IPS DF 6.9 (cell line): Measurements from ENCODE around the gene TMEM114.
"Not testable (repeated sequence)": the region's sequence is repeated elsewhere in the genome, so short reads cannot be mapped to it uniquely, and the experiment has no call there.

Experiments used
- DNase-seq: peaks from one replicate; pipeline ENCODE4 v3.0.0-alpha.2; 2013; ENCODE audit warnings: low read depth, low spot score
- H3K27ac ChIP-seq: one replicate; pipeline ENCODE4 v1.5.1; 2013; ENCODE audit warnings: low read length, control low read depth
- H3K27me3 ChIP-seq: 2 replicates; pipeline ENCODE4 v1.6.1; 2013; ENCODE audit warnings: mild to moderate bottlenecking, low read length; ENCODE audit not compliant: control insufficient read depth, insufficient read depth
- H3K36me3 ChIP-seq: 2 replicates; pipeline ENCODE4 v1.6.1; 2013; ENCODE audit warnings: low read length; ENCODE audit not compliant: control insufficient read depth, insufficient read depth
- H3K4me1 ChIP-seq: 2 replicates; pipeline ENCODE4 v1.6.1; 2013; ENCODE audit warnings: low read length; ENCODE audit not compliant: control insufficient read depth, insufficient read depth
- H3K4me3 ChIP-seq: 2 replicates; pipeline ENCODE4 v1.5.1; 2013; ENCODE audit warnings: mild to moderate bottlenecking, low read length
- H3K9me3 ChIP-seq: 2 replicates; pipeline ENCODE4 v1.6.1; 2013; ENCODE audit warnings: low read length, inconsistent platforms; ENCODE audit not compliant: control insufficient read depth, insufficient read depth
- WGBS: extraction: QIAGEN DNeasy Blood & Tissue Kit; methylation state at CpG from one replicate; pipeline ENCODE4 v1.1.7; 2013; ENCODE audit warnings: mixed read lengths, missing lambda C conversion rate; ENCODE audit not compliant: insufficient read length, insufficient coverage; 5-methylcytosine and 5-hydroxymethylcytosine counted together

Gene TMEM114

GRCh38 chr16:8564934-8565345, 25.4 kb downstream of the TMEM114 start:
- H3K27ac ChIP-seq = no peak overlapping the region
- no peak overlapping the region for H3K4me3 ChIP-seq
- WGBS = no CpG with 5 or more reads among the region's 1 CpG
- H3K4me1 ChIP-seq = peaks cover 5% of the 10 kb centered on the region
- no peaks in the 10 kb centered on the region for H3K27me3 ChIP-seq
- DNase-seq = no peak
- H3K9me3 ChIP-seq = no peaks in the 10 kb centered on the region
- H3K36me3 ChIP-seq = no peaks in the 10 kb centered on the region

DNA sequence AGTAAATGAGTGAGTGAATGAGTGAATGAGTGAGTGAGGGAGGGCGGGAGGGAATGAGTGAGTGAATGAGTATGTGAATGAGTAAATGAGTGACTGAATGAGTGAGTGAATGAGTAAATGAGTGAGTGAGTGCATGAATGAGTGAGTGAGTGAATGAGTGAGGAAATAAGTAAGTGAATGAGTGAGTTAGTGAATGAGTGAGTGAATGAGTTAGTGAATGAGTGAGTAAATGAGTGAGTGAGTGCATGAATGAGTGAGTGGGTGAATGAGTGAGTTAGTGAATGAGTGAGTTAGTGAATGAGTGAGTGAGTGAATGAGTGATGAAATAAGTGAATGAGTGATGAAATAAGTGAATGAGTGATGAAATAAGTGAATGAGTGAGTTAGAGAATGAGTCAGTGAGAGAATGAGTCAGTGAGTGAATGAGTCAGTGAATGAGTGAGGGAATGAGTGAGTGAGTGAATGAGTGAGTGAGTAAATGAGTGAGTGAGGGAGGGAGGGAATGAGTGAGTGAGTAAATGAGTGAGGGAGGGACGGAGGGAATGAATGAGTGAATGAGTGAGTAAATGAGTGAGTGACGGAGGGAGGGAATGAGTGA, 26.3 kb downstream of the TMEM114 start:
- not testable (repeated sequence) for H3K27me3 ChIP-seq, H3K9me3 ChIP-seq, H3K4me3 ChIP-seq, DNase-seq, H3K36me3 ChIP-seq, H3K27ac ChIP-seq, H3K4me1 ChIP-seq
- WGBS = 100% methylated on average over 3 of the region's 3 CpGs

DNA sequence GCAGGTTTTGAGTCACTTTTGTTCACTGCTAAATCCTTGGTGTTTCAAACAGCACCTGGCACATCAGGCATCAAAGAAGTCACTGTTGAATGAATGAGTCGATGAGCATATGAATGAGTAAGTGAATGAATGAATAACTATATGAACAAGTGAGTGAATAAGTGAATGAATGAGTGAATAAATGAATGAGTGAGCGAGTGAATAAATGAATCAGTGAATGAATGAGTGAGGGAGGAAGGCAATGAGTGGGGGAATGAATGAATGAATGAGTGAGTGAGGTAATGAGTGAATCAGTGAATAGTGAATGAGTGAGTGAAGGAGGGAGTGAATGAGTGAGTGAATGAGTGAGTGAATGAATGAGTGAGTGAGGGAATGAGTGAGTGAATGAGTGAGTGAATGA, 28.8 kb downstream of the TMEM114 start:
- Histone ChIP-seq H3K27me3 (no peaks in the 10 kb centered on the region), H3K9me3 (no peaks in the 10 kb centered on the region), H3K4me1 (no peaks in the 10 kb centered on the region), H3K4me3 (no peak overlapping the region), H3K36me3 (no peaks in the 10 kb centered on the region), H3K27ac (no peak overlapping the region)
- DNase-seq = no peak
- WGBS = no CpG with 5 or more reads among the region's 2 CpGs

DNA sequence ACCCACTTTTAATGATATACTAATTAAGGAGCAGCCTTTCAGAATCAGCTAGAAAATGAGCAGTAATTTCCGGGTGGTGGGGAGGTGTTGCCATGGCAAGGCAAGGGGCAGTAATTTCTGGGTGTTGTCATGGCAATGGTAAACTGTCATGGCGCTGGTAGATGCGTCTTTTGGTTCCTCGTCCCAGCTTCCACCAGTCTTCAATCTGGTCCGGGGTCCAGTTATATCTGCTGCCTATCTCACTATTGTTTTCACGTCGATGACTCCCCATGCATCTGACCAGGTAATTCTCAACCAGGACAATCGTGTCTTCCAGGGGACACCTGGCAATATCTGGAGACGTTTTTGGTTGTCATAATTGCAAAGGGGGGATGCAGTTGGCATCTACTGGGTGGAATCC, 34.9 kb downstream of the TMEM114 start:
- DNase-seq = no peak
- Histone ChIP-seq H3K9me3 (no peaks in the 10 kb centered on the region; the same call in 1 of the 2 replicates), H3K27me3 (no peaks in the 10 kb centered on the region), H3K27ac (no peak overlapping the region), H3K36me3 (no peaks in the 10 kb centered on the region), H3K4me3 (no peak overlapping the region), H3K4me1 (no peaks in the 10 kb centered on the region)
- WGBS = no CpG with 5 or more reads among the region's 9 CpGs

DNA sequence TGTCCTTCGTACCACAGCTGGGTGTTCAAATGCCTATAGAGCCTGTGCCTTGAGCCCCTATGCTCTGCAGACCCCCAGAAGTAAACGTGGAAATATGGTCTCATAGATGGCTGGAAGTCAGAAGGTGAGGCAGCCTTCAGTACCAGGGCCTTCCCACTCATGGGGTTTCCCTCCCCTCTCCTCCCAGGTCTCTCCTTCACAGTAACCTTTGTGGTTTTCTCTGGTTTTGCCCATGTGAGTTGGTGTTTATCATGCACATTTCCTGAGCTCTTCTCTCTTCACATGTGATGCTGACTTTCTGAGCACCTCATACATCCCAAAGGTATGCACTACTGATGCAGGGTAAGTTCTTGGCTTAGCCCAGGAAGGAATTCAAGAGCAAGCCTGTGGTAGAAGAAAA, 35.4 kb downstream of the TMEM114 start:
- Histone ChIP-seq H3K36me3 (no peaks in the 10 kb centered on the region), H3K27me3 (no peaks in the 10 kb centered on the region), H3K4me1 (no peaks in the 10 kb centered on the region), H3K9me3 (no peaks in the 10 kb centered on the region; the same call in 1 of the 2 replicates), H3K27ac (no peak overlapping the region), H3K4me3 (no peak overlapping the region)
- DNase-seq = no peak
- no CpG with 5 or more reads among the region's 2 CpGs for WGBS

GRCh38 chr16:8554022-8554421, 36.3 kb downstream of the TMEM114 start:
- Histone ChIP-seq H3K27ac (no peak overlapping the region), H3K9me3 (no peaks in the 10 kb centered on the region; the same call in 1 of the 2 replicates), H3K27me3 (no peaks in the 10 kb centered on the region), H3K4me3 (no peak overlapping the region), H3K4me1 (no peaks in the 10 kb centered on the region), H3K36me3 (no peaks in the 10 kb centered on the region)
- no peak for DNase-seq
- no CpG with 5 or more reads among the region's 4 CpGs for whole genome bisulfite sequencing

DNA sequence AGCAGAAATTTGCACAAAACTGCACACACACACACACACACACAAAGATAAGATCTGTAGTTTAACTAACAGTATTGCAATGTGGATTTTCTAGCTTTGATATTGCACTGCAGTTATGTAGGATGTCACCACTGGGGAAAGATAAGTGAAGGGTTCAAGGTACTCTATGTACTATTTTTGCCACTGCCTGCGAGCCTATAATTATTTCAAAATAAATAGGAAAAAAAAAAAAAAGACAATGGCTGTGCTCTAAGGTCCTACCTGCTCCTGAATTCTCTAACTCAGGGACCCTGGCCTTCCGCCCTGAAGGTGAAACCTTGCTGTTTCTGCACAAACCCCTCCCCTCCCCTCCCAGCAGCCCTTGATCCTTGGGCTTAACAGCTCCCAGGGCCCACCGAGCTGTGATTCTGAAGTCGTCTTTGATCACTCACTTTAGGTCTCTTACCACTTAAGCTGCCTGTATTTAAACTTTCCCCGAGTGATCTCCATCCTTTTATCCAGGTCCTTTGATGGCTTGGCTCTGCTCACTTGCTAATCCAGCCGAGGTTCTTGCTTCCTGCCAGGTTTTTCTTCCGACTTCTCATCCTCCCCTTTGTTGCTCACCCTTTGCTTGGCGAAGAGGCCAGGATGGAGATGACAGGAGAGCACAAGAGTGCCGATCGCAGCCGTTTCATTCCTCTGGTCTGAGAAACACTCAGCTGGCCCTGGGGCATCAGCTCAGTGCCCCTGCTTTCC, 37.7 kb downstream of the TMEM114 start:
- H3K36me3 ChIP-seq = no peaks in the 10 kb centered on the region
- H3K9me3 ChIP-seq = no peaks in the 10 kb centered on the region; the same call in 1 of the 2 replicates
- H3K27ac ChIP-seq = no peak overlapping the region
- H3K4me3 ChIP-seq = no peak overlapping the region
- no CpG with 5 or more reads among the region's 11 CpGs for WGBS
- DNase-seq = no peak
- no peaks in the 10 kb centered on the region for H3K27me3 ChIP-seq
- H3K4me1 ChIP-seq = no peaks in the 10 kb centered on the region

- Histone ChIP-seq H3K9me3 (no peaks in the 10 kb centered on the region; the same call in 1 of the 2 replicates), H3K4me1 (no peaks in the 10 kb centered on the region), H3K27me3 (no peaks in the 10 kb centered on the region), H3K4me3 (no peak overlapping the region), H3K36me3 (no peaks in the 10 kb centered on the region), H3K27ac (no peak overlapping the region)
- DNase-seq = no peak
- no CpG with 5 or more reads among the region's 3 CpGs for WGBS
These were observed 38.7 kb downstream of the TMEM114 start for GRCh38 chr16:8551388-8552332.

- no CpG with 5 or more reads among the region's 9 CpGs for WGBS
- no peak overlapping the region for H3K27ac ChIP-seq
- H3K4me3 ChIP-seq = no peak overlapping the region
- H3K9me3 ChIP-seq = no peaks in the 10 kb centered on the region; the same call in 1 of the 2 replicates
- no peaks in the 10 kb centered on the region for H3K27me3 ChIP-seq
- no peaks in the 10 kb centered on the region for H3K4me1 ChIP-seq
- no peak for DNase-seq
- no peaks in the 10 kb centered on the region for H3K36me3 ChIP-seq
These were observed 39.5 kb downstream of the TMEM114 start for GRCh38 chr16:8550728-8551387.

DNA sequence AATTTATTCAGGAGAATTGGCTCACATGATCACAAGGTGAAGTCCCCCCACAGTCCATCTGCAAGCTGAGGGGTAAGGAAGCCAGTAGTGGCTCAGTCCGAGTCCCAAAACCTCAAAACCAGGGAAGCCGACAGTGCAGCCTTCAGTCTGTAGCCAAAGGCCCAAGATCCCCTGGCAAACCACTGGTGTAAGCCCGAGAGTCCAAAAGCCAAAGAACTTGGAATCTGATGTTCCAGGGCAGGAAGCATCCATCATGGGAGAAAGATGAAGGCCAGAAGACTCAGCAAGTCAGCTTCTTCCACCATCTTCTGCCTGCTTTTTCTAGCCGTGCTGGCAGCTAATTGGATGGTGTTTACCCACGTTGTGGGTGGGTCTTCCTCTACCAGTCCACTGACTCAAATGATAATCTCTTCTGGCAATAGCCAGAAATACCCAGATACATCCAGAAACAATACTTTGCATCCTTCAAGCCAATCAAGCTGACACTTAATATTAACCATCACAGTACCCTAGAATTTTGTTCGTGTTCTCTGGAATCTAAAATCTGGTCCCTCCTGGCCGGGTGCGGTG, 40.4 kb downstream of the TMEM114 start:
- DNase-seq = no peak
- Histone ChIP-seq H3K4me1 (no peaks in the 10 kb centered on the region), H3K4me3 (no peak overlapping the region), H3K36me3 (no peaks in the 10 kb centered on the region), H3K27me3 (no peaks in the 10 kb centered on the region), H3K27ac (no peak overlapping the region), H3K9me3 (no peaks in the 10 kb centered on the region)
- no CpG with 5 or more reads among the region's 8 CpGs for WGBS
